HepG2 (cell line): ENCODE data around the gene MYBL2. TPM values are rescaled to one million over a fixed set of nuclear protein-coding genes. Genes with fewer than 3 reads are reported as not detected.

ENCODE experiments used
- ATAC-seq: fragments of 200-7000 bp; cut with Tn5 transposase; 3 replicates; pipeline ENCODE4 v1.9.1; 2020; ENCODE audit warnings: mild to moderate bottlenecking, moderate library complexity
- BruUV-seq: library from RNA; stranded (reverse); fragments of 400-500 nt; replicated peaks from 2 replicates; lab custom pipeline; 2021; lab: Mats Ljungman, UMichigan
- CTCF ChIA-PET: fragments of 300-600 bp; formaldehyde crosslinking; extraction: SDS; loops from one replicate; lab custom pipeline; 2021; ENCODE audit warnings: low total read pairs, inconsistent platforms, low intra/inter-chr PET ratio; lab: Yijun Ruan, JAX
- POLR2A ChIA-PET: fragments of 350-600 bp; sonication (Branson Sonifier 250); formaldehyde crosslinking; loops from one replicate; lab custom pipeline; 2020; ENCODE audit warnings: antibody characterized with exemption, inconsistent platforms; lab: Yijun Ruan, JAX
- DNase-seq: peaks from one replicate; pipeline ENCODE4 v3.0.0-alpha.2; 2015; ENCODE audit warnings: low spot score
- FAIRE-seq: peaks from 3 replicates; lab custom pipeline; 2011; peaks lifted over from hg19 to GRCh38; lab: Jason Lieb, UNC
- H2AFZ ChIP-seq: one replicate; pipeline ENCODE4 v1.6.1; 2011; ENCODE audit warnings: low read length, inconsistent platforms
- H3K27ac ChIP-seq: fragments of 300-600 bp; 3 replicates; pipeline ENCODE4 v1.8.0; 2011; ENCODE audit warnings: mixed run types, mild to moderate bottlenecking, mixed read lengths, low read length, inconsistent platforms; ENCODE audit not compliant: insufficient read depth; ENCODE audit errors: extremely low read length
- H3K27me3 ChIP-seq, 2 experiments: fragments of 200-600 bp in 1 of 2; 2 replicates in 1 of 2; 3 replicates in 1 of 2; pipeline versions ENCODE4 v1.6.0 to v1.8.0; 2011; ENCODE audit warnings: low read length in 2 of 2, mild to moderate bottlenecking in 2 of 2, moderate library complexity in 2 of 2, inconsistent platforms in 1 of 2; ENCODE audit not compliant: insufficient read depth in 2 of 2, control insufficient read depth in 1 of 2
- H3K36me3 ChIP-seq, 2 experiments: fragments of 200-600 bp in 1 of 2; replicated peaks in 1 of 2; 2 replicates in 1 of 2; 3 replicates in 1 of 2; pipeline versions ENCODE4 v1.5.1 to v1.8.0; 2011; ENCODE audit warnings: low read length in 2 of 2, inconsistent platforms in 1 of 2; ENCODE audit not compliant: insufficient read depth in 2 of 2, control insufficient read depth in 1 of 2
- H3K4me1 ChIP-seq: 2 replicates; pipeline ENCODE4 v1.5.1; 2012; ENCODE audit warnings: low read length, inconsistent platforms; ENCODE audit not compliant: insufficient read depth
- H3K4me2 ChIP-seq: 2 replicates; pipeline ENCODE4 v1.6.0; 2011; ENCODE audit warnings: low read depth, low read length, inconsistent platforms
- H3K4me3 ChIP-seq, 3 experiments: fragments of 200-600 bp in 1 of 3; sonication (generic), shearing (Covaris generic) in 1 of 3; replicated peaks in 1 of 3; 2 replicates each; pipeline ENCODE4 v1.5.1; 2011 to 2016; ENCODE audit warnings: low read length in 3 of 3, inconsistent platforms in 2 of 3, low read depth in 2 of 3, mild to moderate bottlenecking in 2 of 3, control low read depth in 1 of 3, mixed read lengths in 1 of 3; ENCODE audit not compliant: insufficient read depth in 1 of 3
- H3K79me2 ChIP-seq: one replicate; pipeline ENCODE4 v1.6.1; 2011; ENCODE audit warnings: low read length, inconsistent platforms; ENCODE audit not compliant: insufficient read depth
- H3K9ac ChIP-seq: 2 replicates; pipeline ENCODE4 v1.6.0; 2011; ENCODE audit warnings: mild to moderate bottlenecking, low read depth, low read length, inconsistent platforms; ENCODE audit not compliant: insufficient read depth
- H3K9me3 ChIP-seq: 2 replicates; pipeline ENCODE4 v1.5.1; 2012; ENCODE audit warnings: mild to moderate bottlenecking, low read length
- H4K20me1 ChIP-seq: 2 replicates; pipeline ENCODE4 v1.6.0; 2011; ENCODE audit warnings: inconsistent platforms, mild to moderate bottlenecking, low read length, moderate library complexity; ENCODE audit not compliant: insufficient read depth
- BCL6 ChIP-seq: IDR thresholded peaks from 2 replicates; pipeline ENCODE4 v1.6.1; 2016; ENCODE audit warnings: missing genetic modification reagents, missing compliant biosample characterization
- EZH2 ChIP-seq: conservative IDR thresholded peaks from 2 replicates; pipeline ENCODE4 v1.6.1; 2012; ENCODE audit warnings: mild to moderate bottlenecking, low read depth, low read length, moderate library complexity
- FOSL2 ChIP-seq: sonication (generic); formaldehyde crosslinking; IDR thresholded peaks from 2 replicates; pipeline ENCODE4 v1.4.0; 2020; ENCODE audit warnings: missing genetic modification reagents
- IKZF1 ChIP-seq: fragments of 450-650 bp; IDR thresholded peaks from 2 replicates; pipeline ENCODE4 v1.7.1; 2016
- KLF16 ChIP-seq, 2 experiments: sonication (generic) in 1 of 2; formaldehyde crosslinking in 1 of 2; IDR thresholded peaks; 2 replicates each; pipeline versions ENCODE4 v1.6.1 to v1.8.0; 2016 to 2023; ENCODE audit warnings: missing genetic modification reagents in 2 of 2, missing compliant biosample characterization in 1 of 2
- POLR2AphosphoS5 ChIP-seq: IDR thresholded peaks from 2 replicates; pipeline ENCODE4 v1.6.1; 2012; ENCODE audit warnings: low read depth, low read length
- ZNF550 ChIP-seq: sonication (generic); formaldehyde crosslinking; IDR thresholded peaks from 2 replicates; pipeline ENCODE4 v1.4.0; 2020; ENCODE audit warnings: mild to moderate bottlenecking, missing genetic modification reagents, borderline replicate concordance
- ZNF629 ChIP-seq: sonication (generic); formaldehyde crosslinking; conservative IDR thresholded peaks from 2 replicates; pipeline ENCODE4 v1.5.0; 2020; ENCODE audit warnings: missing genetic modification reagents
- ZNF766 ChIP-seq: sonication (generic); formaldehyde crosslinking; IDR thresholded peaks from 2 replicates; pipeline ENCODE4 v1.5.0; 2020; ENCODE audit warnings: missing genetic modification reagents, borderline replicate concordance
- ZSCAN9 ChIP-seq: IDR thresholded peaks from 2 replicates; pipeline ENCODE4 v1.6.1; 2016; ENCODE audit warnings: borderline replicate concordance
- WGBS: methylation state at CpG from one replicate; pipeline ENCODE4 v1.1.6; 2017; ENCODE audit warnings: low lambda C conversion rate; 5-methylcytosine and 5-hydroxymethylcytosine counted together
- in situ Hi-C: cut with HindIII; loops from 2 replicates; pipeline ENCODE4 v1.10.0; 2017; ENCODE audit warnings: low pct_unique_long_range_greater_than_20kb; ENCODE audit not compliant: extremely low pct_ligation_motif_present
- intact Hi-C: fragments of 100-400 bp; cut with micrococcal nuclease; formaldehyde crosslinking; loops from one replicate; pipeline ENCODE4 v1.10.0; 2022; ENCODE audit not compliant: unreplicated experiment
- polyA plus RNA-seq, 8 experiments: library from polyadenylated mRNA; depleted of rRNA in 3 of 8; stranded (reverse) in 7 of 8; unstranded in 1 of 8; fragments of >200 nt; fragmentation: Illumina TruSeq in 4 of 8; extraction: Trizol in 4 of 8; gene quantifications; 2 replicates each; pipeline versions ENCODE4 v1.2.1 to v1.2.3, GENCODE V29; 2011 to 2016; ENCODE audit warnings: low read depth in 4 of 8, missing spikeins in 1 of 8, mixed read lengths in 1 of 8; ENCODE audit not compliant: insufficient read depth in 1 of 8
- total RNA-seq, 5 experiments: library from RNA; depleted of rRNA; stranded (reverse); fragments of >200 nt; fragmentation: Illumina TruSeq; extraction: Trizol; gene quantifications; 2 replicates each; pipeline ENCODE4 v1.2.3, GENCODE V29; 2016; ENCODE audit warnings: low read depth in 1 of 5
- TF ChIP-seq, protein P1 (sequence below): sonication (generic); formaldehyde crosslinking; IDR thresholded peaks from 2 replicates; pipeline ENCODE4 v1.4.0; 2020; ENCODE audit warnings: missing genetic modification reagents
- TF ChIP-seq, protein P2 (sequence below): sonication (generic); formaldehyde crosslinking; IDR thresholded peaks from 2 replicates; pipeline ENCODE4 v1.5.1; 2020; ENCODE audit warnings: mild to moderate bottlenecking, missing genetic modification reagents, moderate library complexity
- TF ChIP-seq, protein P3 (sequence below): sonication (generic); formaldehyde crosslinking; IDR thresholded peaks from 2 replicates; pipeline ENCODE4 v1.8.1; 2022; ENCODE audit warnings: low read depth, mild to moderate bottlenecking, missing genetic modification reagents

Gene MYBL2
- total and polyA plus RNA-seq, 2 of the 13 experiments (the other 11 are each of a cell fraction or from before 2014, with no cell fraction given) = 11.9 to 66.2 TPM

DNA sequence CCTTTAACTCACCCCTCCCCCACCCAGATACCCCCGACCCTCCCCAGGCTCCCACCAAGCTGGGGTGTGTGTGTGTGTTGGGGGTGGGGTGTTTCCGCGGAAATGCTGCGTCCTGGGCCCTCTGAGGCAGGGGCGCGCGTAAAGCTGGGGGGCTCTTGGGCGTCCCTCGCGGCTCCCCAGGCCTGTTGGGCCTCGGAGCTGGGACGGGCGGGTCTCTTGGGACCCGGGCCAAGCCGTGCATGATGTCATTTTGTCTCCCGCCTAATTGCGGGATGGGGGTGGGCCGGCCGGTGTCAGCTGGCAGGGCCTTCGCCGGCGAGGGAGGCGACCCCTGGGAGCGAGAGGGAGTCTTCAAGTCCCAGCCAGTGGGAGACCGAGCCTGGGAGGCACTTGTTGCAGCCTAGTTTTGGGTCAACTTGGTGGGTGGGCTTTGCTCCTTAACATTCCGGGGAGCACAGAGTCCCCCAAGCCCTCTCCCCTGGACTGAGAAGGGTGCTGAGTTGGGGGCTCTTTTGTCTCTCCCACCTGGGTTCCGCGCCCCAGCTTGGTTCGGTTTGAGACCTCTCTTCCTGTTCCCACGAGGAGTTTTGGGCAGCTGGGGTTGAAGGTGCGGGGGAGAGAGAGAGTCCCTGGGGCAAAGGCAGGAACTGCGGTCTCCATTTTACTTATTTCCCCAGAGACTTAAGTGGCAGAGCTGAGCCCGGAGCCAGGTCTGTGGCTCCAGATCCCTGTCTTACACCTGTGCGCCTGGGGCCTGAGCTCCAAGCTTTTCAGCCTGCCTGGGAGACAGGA lies 623 bp downstream of the MYBL2 start (continued):
- TF ChIP-seq, protein P1, sequence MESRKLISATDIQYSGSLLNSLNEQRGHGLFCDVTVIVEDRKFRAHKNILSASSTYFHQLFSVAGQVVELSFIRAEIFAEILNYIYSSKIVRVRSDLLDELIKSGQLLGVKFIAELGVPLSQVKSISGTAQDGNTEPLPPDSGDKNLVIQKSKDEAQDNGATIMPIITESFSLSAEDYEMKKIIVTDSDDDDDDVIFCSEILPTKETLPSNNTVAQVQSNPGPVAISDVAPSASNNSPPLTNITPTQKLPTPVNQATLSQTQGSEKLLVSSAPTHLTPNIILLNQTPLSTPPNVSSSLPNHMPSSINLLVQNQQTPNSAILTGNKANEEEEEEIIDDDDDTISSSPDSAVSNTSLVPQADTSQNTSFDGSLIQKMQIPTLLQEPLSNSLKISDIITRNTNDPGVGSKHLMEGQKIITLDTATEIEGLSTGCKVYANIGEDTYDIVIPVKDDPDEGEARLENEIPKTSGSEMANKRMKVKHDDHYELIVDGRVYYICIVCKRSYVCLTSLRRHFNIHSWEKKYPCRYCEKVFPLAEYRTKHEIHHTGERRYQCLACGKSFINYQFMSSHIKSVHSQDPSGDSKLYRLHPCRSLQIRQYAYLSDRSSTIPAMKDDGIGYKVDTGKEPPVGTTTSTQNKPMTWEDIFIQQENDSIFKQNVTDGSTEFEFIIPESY = 0 out of 2 replicates have a peak, but pooled peaks have one; percentile 19
- no peak for TF ChIP-seq EZH2
- TF ChIP-seq ZNF766 (CRISPR knock-in tag) = no peak

DNA sequence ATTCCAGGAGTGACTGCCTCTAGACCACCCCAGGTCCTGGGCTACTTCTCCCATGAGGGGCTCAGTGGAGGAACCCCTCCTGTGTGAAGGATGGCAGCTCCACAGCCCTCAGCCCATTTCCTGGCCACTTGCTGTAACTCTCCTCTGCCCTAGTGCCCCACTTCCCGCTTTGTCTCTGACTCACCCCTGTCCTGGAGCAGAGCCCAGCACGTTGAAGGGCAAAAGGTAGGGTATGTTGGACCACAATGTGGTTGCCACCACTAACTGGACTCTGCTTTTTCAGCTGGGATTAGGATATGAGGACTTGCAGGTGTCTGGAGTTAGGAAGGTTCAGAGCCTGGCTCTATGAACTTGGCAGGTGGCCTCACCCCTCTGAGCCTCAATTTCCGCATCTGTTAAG lies 2.4 kb downstream of the MYBL2 start:
- in situ Hi-C loops (no loop called here), intact Hi-C loops (loop anchor here (10.0 kb wide), 1 partner anchor 535 kb away; no protein-coding TSS in a partner anchor)
- Histone ChIP-seq H3K27me3 (no peaks in the 10 kb centered on the region; a peak in 1 of 5 replicates), H3K4me3 (no peak overlapping the region), H2AFZ (no peak overlapping the region), H3K4me2 (no peak overlapping the region), H4K20me1 (no peaks in the 10 kb centered on the region), H3K4me1 (peaks cover 59% of the 10 kb centered on the region), H3K9me3 (no peaks in the 10 kb centered on the region), H3K36me3 (peaks cover 0 to 11% of the 10 kb centered on the region in 2 experiments; a peak in 3 of 5 replicates), H3K27ac (no peak overlapping the region), H3K79me2 (no peaks in the 10 kb centered on the region), H3K9ac (no peak overlapping the region)
- WGBS = 82% methylated on average over 3 of the region's 3 CpGs
- FAIRE-seq (no peak), DNase-seq (no peak), ATAC-seq (no peak)
- ChIA-PET POLR2A (interaction anchor here (1.1 kb wide), 1 partner anchor 112 kb away, joined by 4 read pairs; no protein-coding TSS in a partner anchor), CTCF (no interaction called here)
- BruUV-seq = no TSS peak
- TF ChIP-seq BCL6 (no peak), KLF16 (CRISPR knock-in tag; IDR thresholded peaks at IDR 0.05) (0 out of 4 replicates have a peak, but pooled peaks of 1 of the 2 experiments have one; percentile 6), IKZF1 (no peak), POLR2AphosphoS5 (no peak), ZSCAN9 (CRISPR knock-in tag) (no peak), ZNF629 (CRISPR knock-in tag) (peak; percentile 40), FOSL2 (0 out of 2 replicates have a peak, but pooled peaks have one; percentile 26), ZNF550 (CRISPR knock-in tag) (0 out of 2 replicates have a peak, but pooled peaks have one; percentile 33)
- TF ChIP-seq, protein P2, sequence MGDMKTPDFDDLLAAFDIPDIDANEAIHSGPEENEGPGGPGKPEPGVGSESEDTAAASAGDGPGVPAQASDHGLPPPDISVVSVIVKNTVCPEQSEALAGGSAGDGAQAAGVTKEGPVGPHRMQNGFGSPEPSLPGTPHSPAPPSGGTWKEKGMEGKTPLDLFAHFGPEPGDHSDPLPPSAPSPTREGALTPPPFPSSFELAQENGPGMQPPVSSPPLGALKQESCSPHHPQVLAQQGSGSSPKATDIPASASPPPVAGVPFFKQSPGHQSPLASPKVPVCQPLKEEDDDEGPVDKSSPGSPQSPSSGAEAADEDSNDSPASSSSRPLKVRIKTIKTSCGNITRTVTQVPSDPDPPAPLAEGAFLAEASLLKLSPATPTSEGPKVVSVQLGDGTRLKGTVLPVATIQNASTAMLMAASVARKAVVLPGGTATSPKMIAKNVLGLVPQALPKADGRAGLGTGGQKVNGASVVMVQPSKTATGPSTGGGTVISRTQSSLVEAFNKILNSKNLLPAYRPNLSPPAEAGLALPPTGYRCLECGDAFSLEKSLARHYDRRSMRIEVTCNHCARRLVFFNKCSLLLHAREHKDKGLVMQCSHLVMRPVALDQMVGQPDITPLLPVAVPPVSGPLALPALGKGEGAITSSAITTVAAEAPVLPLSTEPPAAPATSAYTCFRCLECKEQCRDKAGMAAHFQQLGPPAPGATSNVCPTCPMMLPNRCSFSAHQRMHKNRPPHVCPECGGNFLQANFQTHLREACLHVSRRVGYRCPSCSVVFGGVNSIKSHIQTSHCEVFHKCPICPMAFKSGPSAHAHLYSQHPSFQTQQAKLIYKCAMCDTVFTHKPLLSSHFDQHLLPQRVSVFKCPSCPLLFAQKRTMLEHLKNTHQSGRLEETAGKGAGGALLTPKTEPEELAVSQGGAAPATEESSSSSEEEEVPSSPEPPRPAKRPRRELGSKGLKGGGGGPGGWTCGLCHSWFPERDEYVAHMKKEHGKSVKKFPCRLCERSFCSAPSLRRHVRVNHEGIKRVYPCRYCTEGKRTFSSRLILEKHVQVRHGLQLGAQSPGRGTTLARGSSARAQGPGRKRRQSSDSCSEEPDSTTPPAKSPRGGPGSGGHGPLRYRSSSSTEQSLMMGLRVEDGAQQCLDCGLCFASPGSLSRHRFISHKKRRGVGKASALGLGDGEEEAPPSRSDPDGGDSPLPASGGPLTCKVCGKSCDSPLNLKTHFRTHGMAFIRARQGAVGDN = peak; percentile 30; the same call in 1 of the 2 replicates
- TF ChIP-seq, protein P3, sequence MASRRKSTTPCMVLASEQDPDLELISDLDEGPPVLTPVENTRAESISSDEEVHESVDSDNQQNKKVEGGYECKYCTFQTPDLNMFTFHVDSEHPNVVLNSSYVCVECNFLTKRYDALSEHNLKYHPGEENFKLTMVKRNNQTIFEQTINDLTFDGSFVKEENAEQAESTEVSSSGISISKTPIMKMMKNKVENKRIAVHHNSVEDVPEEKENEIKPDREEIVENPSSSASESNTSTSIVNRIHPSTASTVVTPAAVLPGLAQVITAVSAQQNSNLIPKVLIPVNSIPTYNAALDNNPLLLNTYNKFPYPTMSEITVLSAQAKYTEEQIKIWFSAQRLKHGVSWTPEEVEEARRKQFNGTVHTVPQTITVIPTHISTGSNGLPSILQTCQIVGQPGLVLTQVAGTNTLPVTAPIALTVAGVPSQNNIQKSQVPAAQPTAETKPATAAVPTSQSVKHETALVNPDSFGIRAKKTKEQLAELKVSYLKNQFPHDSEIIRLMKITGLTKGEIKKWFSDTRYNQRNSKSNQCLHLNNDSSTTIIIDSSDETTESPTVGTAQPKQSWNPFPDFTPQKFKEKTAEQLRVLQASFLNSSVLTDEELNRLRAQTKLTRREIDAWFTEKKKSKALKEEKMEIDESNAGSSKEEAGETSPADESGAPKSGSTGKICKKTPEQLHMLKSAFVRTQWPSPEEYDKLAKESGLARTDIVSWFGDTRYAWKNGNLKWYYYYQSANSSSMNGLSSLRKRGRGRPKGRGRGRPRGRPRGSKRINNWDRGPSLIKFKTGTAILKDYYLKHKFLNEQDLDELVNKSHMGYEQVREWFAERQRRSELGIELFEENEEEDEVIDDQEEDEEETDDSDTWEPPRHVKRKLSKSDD (CRISPR knock-in tag) = no peak
